ENCODE results near the gene RCAN2.

RCAN2 gene

GRCh38 chr6:46254946-46255345 is 236.3 kb downstream of the RCAN2 start:
- no peak for DNase-seq (ENCODE audit: low read depth in 2 of 2)

- no peak for DNase-seq (ENCODE audit: low read depth in 2 of 2)
Measured at GRCh38 chr6:46254331-46254730, 236.9 kb downstream of the RCAN2 start.

GRCh38 chr6:46251583-46252339 is 239.5 kb downstream of the RCAN2 start:
- DNase-seq (ENCODE audit: low read depth in 2 of 2) = no peak

GRCh38 chr6:46248143-46248542 is 243.1 kb downstream of the RCAN2 start:
- no peak for DNase-seq (ENCODE audit: low read depth in 2 of 2)

GRCh38 chr6:46246727-46247126 is 244.5 kb downstream of the RCAN2 start:
- DNase-seq (ENCODE audit: low read depth in 2 of 2) = no peak

- DNase-seq (ENCODE audit: low read depth in 2 of 2) = no peak
Measured at GRCh38 chr6:46246081-46246480, 245.2 kb downstream of the RCAN2 start.

GRCh38 chr6:46244670-46245069 is 246.6 kb downstream of the RCAN2 start:
- DNase-seq (ENCODE audit: low read depth in 2 of 2) = no peak

- DNase-seq (ENCODE audit: low read depth in 2 of 2) = no peak
Measured at GRCh38 chr6:46243754-46244153, 247.5 kb downstream of the RCAN2 start.

- DNase-seq (ENCODE audit: low read depth in 2 of 2) = no peak
Measured at GRCh38 chr6:46242921-46243320, 248.3 kb downstream of the RCAN2 start.

GRCh38 chr6:46240866-46241565 is 250.2 kb downstream of the RCAN2 start:
- DNase-seq (ENCODE audit: low read depth in 2 of 2) = no peak

GRCh38 chr6:46236752-46237151 is 254.5 kb downstream of the RCAN2 start:
- no peak for DNase-seq (ENCODE audit: low read depth in 2 of 2)

GRCh38 chr6:46235242-46235641 is 256.0 kb downstream of the RCAN2 start:
- DNase-seq (ENCODE audit: low read depth in 2 of 2) = no peak

GRCh38 chr6:46234700-46235099 is 256.5 kb downstream of the RCAN2 start:
- no peak for DNase-seq (ENCODE audit: low read depth in 2 of 2)

- no peak for DNase-seq (ENCODE audit: low read depth in 2 of 2)
Measured at GRCh38 chr6:46234156-46234556, 257.1 kb downstream of the RCAN2 start.

- no peak for DNase-seq (ENCODE audit: low read depth in 2 of 2)
Measured at GRCh38 chr6:46233129-46233528, 258.1 kb downstream of the RCAN2 start.

- DNase-seq (ENCODE audit: low read depth in 2 of 2) = no peak
Measured at GRCh38 chr6:46222286-46222685, 269.0 kb downstream of the RCAN2 start.

- DNase-seq (ENCODE audit: low read depth in 2 of 2) = no peak
Measured at GRCh38 chr6:46221222-46221793, 269.9 kb downstream of the RCAN2 start.

GRCh38 chr6:46220352-46221221 is 270.7 kb downstream of the RCAN2 start:
- DNase-seq (ENCODE audit: low read depth in 2 of 2) = no peak

- DNase-seq (ENCODE audit: low read depth in 2 of 2) = no peak
Measured at GRCh38 chr6:46219661-46220060, 271.6 kb downstream of the RCAN2 start.

- DNase-seq (ENCODE audit: low read depth in 2 of 2) = no peak
Measured at GRCh38 chr6:46218457-46218856, 272.8 kb downstream of the RCAN2 start.

GRCh38 chr6:46217671-46218131 is 273.5 kb downstream of the RCAN2 start:
- no peak for DNase-seq (ENCODE audit: low read depth in 2 of 2)

- no peak for DNase-seq (ENCODE audit: low read depth in 2 of 2)
Measured at GRCh38 chr6:46216879-46217278, 274.4 kb downstream of the RCAN2 start.

All from stimulated activated CD8-positive, alpha-beta memory T cell treated with anti-CD3 and anti-CD28 coated beads, Interleukin-15, amount 100 ng/mL, for 4 hours (primary cell).